ENCODE results near the gene RAPGEF6.
"Not testable (repeated sequence)": the region's sequence is repeated elsewhere in the genome, so short reads cannot be mapped to it uniquely, and the experiment has no call there.

Gene RAPGEF6

GRCh38 chr5:131682826-131683225, 47.8 kb upstream of the RAPGEF6 start:
- DNase-seq (no peak), ATAC-seq (ENCODE audit: insufficient read depth, low read depth) (no peak)
- H4K20me1 ChIP-seq (ENCODE audit: insufficient read depth, low read length) = no peaks in the 10 kb centered on the region
- no peak overlapping the region for H2AFZ ChIP-seq (ENCODE audit: low read depth, low read length)
- H3K9ac ChIP-seq (ENCODE audit: low read depth, low read length) = no peak overlapping the region
- H3K4me3 ChIP-seq (ENCODE audit: low read depth in 1 of 2, low read length in 2 of 2) = no peak overlapping the region
- no peak overlapping the region for H3K27ac ChIP-seq (ENCODE audit: low read length)
- H3K9me3 ChIP-seq (ENCODE audit: insufficient read depth, low read length, severe bottlenecking) = no peaks in the 10 kb centered on the region
- TF ChIP-seq CTCF (IDR thresholded peaks at IDR 0.05; ENCODE audit: borderline replicate concordance, extremely low read depth, low read length, poor library complexity, severe bottlenecking) (no peak), EZH2 (IDR thresholded peaks at IDR 0.05; ENCODE audit: borderline replicate concordance, low read depth, low read length, severe bottlenecking) (no peak)
- no peak overlapping the region for H3K4me2 ChIP-seq (ENCODE audit: insufficient read depth, low read length)
- no peaks in the 10 kb centered on the region for H3K27me3 ChIP-seq (ENCODE audit: insufficient read depth, low read length, poor library complexity)
- H3K36me3 ChIP-seq (ENCODE audit: insufficient read depth, low read length) = peaks cover 44% of the 10 kb centered on the region
- H3K79me2 ChIP-seq (ENCODE audit: insufficient read depth, low read length) = no peaks in the 10 kb centered on the region
- no peaks in the 10 kb centered on the region for H3K4me1 ChIP-seq (ENCODE audit: insufficient read depth, low read length)

GRCh38 chr5:131682175-131682574, 47.1 kb upstream of the RAPGEF6 start:
- no peak for TF ChIP-seq EZH2 (IDR thresholded peaks at IDR 0.05; ENCODE audit: borderline replicate concordance, low read depth, low read length, severe bottlenecking)
- no peak for TF ChIP-seq CTCF (IDR thresholded peaks at IDR 0.05; ENCODE audit: borderline replicate concordance, extremely low read depth, low read length, poor library complexity, severe bottlenecking)

GRCh38 chr5:131679911-131680310, 44.9 kb upstream of the RAPGEF6 start:
- no peaks in the 10 kb centered on the region for H3K27me3 ChIP-seq (ENCODE audit: insufficient read depth, low read length, poor library complexity)
- H3K36me3 ChIP-seq (ENCODE audit: insufficient read depth, low read length) = peaks cover 54% of the 10 kb centered on the region
- H3K9ac ChIP-seq (ENCODE audit: low read depth, low read length) = no peak overlapping the region
- no peaks in the 10 kb centered on the region for H3K79me2 ChIP-seq (ENCODE audit: insufficient read depth, low read length)
- TF ChIP-seq CTCF (IDR thresholded peaks at IDR 0.05; ENCODE audit: borderline replicate concordance, extremely low read depth, low read length, poor library complexity, severe bottlenecking) (no peak), EZH2 (IDR thresholded peaks at IDR 0.05; ENCODE audit: borderline replicate concordance, low read depth, low read length, severe bottlenecking) (no peak)
- H3K9me3 ChIP-seq (ENCODE audit: insufficient read depth, low read length, severe bottlenecking) = no peaks in the 10 kb centered on the region
- no peak for DNase-seq
- H3K4me2 ChIP-seq (ENCODE audit: insufficient read depth, low read length) = no peak overlapping the region
- ATAC-seq (ENCODE audit: insufficient read depth, low read depth) = no peak
- H4K20me1 ChIP-seq (ENCODE audit: insufficient read depth, low read length) = no peaks in the 10 kb centered on the region
- H3K4me1 ChIP-seq (ENCODE audit: insufficient read depth, low read length) = no peaks in the 10 kb centered on the region
- H3K4me3 ChIP-seq (ENCODE audit: low read depth in 1 of 2, low read length in 2 of 2) = no peak overlapping the region
- H3K27ac ChIP-seq (ENCODE audit: low read length) = no peak overlapping the region
- no peak overlapping the region for H2AFZ ChIP-seq (ENCODE audit: low read depth, low read length)

More at GRCh38 chr5:131682175-131682574, 47.1 kb upstream of the RAPGEF6 start:
- Histone ChIP-seq H3K79me2 (ENCODE audit: insufficient read depth, low read length) (no peaks in the 10 kb centered on the region), H3K4me3 (ENCODE audit: low read depth in 1 of 2, low read length in 2 of 2) (no peak overlapping the region), H3K36me3 (ENCODE audit: insufficient read depth, low read length) (peaks cover 45% of the 10 kb centered on the region), H3K27ac (ENCODE audit: low read length) (no peak overlapping the region), H3K4me2 (ENCODE audit: insufficient read depth, low read length) (no peak overlapping the region), H4K20me1 (ENCODE audit: insufficient read depth, low read length) (no peaks in the 10 kb centered on the region), H3K27me3 (ENCODE audit: insufficient read depth, low read length, poor library complexity) (no peaks in the 10 kb centered on the region), H3K4me1 (ENCODE audit: insufficient read depth, low read length) (no peaks in the 10 kb centered on the region), H2AFZ (ENCODE audit: low read depth, low read length) (no peak overlapping the region), H3K9me3 (ENCODE audit: insufficient read depth, low read length, severe bottlenecking) (no peaks in the 10 kb centered on the region), H3K9ac (ENCODE audit: low read depth, low read length) (no peak overlapping the region)
- ATAC-seq (ENCODE audit: insufficient read depth, low read depth) (no peak), DNase-seq (no peak)

- ATAC-seq (ENCODE audit: insufficient read depth, low read depth); H3K79me2 ChIP-seq (ENCODE audit: insufficient read depth, low read length); H3K27me3 ChIP-seq (ENCODE audit: insufficient read depth, low read length, poor library complexity); H3K9me3 ChIP-seq (ENCODE audit: insufficient read depth, low read length, severe bottlenecking); H3K27ac ChIP-seq (ENCODE audit: low read length); H4K20me1 ChIP-seq (ENCODE audit: insufficient read depth, low read length); H3K4me2 ChIP-seq (ENCODE audit: insufficient read depth, low read length); H3K4me1 ChIP-seq (ENCODE audit: insufficient read depth, low read length); H3K9ac ChIP-seq (ENCODE audit: low read depth, low read length); H3K4me3 ChIP-seq (ENCODE audit: low read depth in 1 of 2, low read length in 2 of 2); DNase-seq; H2AFZ ChIP-seq (ENCODE audit: low read depth, low read length): not testable (repeated sequence)
- H3K36me3 ChIP-seq (ENCODE audit: insufficient read depth, low read length) = peaks cover 65% of the 10 kb centered on the region
Observed at GRCh38 chr5:131678273-131678672, 43.2 kb upstream of the RAPGEF6 start.

Data from DND-41 (cell line).